ENCODE data around the gene TARM1. TPM values are rescaled to one million over a fixed set of nuclear protein-coding genes. Genes with fewer than 3 reads are reported as not detected.

The TARM1 gene
- total and polyA plus RNA-seq, 2 of the 8 experiments (the other 6 are each of a cell fraction or from before 2014, with no cell fraction given), result not detected

DNA sequence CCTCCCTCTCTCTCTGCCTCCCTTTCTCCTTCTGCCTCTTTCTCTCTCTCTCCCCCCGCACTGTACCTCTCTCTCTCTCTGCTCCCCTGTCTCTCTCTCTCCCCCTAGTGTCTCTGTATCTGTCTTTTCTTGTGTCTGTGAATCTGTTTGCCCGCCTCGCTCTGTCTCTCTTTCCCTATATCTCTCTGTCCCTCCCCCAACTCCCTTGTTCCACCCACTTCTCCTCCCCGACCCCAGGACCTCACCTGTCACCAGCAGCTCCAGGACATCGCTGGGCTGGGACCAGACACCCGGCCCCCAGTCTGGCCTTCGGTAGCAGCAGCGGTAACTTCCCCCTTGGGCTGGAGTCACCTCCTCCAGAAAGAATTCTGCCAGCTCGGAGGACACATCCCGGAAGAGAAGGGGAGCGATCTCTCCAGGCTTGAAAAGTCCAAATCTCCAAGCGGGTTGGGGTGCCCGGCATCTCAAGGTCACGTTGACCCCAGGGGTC is 15.5 kb upstream of the TARM1 start (continued):
- TF ChIP-seq, protein P1, sequence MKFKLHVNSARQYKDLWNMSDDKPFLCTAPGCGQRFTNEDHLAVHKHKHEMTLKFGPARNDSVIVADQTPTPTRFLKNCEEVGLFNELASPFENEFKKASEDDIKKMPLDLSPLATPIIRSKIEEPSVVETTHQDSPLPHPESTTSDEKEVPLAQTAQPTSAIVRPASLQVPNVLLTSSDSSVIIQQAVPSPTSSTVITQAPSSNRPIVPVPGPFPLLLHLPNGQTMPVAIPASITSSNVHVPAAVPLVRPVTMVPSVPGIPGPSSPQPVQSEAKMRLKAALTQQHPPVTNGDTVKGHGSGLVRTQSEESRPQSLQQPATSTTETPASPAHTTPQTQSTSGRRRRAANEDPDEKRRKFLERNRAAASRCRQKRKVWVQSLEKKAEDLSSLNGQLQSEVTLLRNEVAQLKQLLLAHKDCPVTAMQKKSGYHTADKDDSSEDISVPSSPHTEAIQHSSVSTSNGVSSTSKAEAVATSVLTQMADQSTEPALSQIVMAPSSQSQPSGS (IDR thresholded peaks at IDR 0.05; ENCODE audit: low read length), result no peak
- TF ChIP-seq, protein P2, sequence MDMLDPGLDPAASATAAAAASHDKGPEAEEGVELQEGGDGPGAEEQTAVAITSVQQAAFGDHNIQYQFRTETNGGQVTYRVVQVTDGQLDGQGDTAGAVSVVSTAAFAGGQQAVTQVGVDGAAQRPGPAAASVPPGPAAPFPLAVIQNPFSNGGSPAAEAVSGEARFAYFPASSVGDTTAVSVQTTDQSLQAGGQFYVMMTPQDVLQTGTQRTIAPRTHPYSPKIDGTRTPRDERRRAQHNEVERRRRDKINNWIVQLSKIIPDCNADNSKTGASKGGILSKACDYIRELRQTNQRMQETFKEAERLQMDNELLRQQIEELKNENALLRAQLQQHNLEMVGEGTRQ (IDR thresholded peaks at IDR 0.05; ENCODE audit: low read length), result no peak
- TF ChIP-seq EGR1 (IDR thresholded peaks at IDR 0.05; ENCODE audit: borderline replicate concordance, low read depth, low read length) (0 out of 2 replicates have a peak, but pooled peaks have one; percentile 1), KDM5A (IDR thresholded peaks at IDR 0.05; ENCODE audit: low read length) (no peak), POLR2A (IDR thresholded peaks at IDR 0.05; ENCODE audit: control extremely low read depth in 1 of 2, low read depth in 2 of 2, low read length in 2 of 2) (no peak), CEBPB (IDR thresholded peaks at IDR 0.05; ENCODE audit: low read depth, low read length) (no peak), RAD21 (IDR thresholded peaks at IDR 0.05 in 1 of 2, conservative IDR thresholded peaks at IDR 0.05 in 1 of 2; ENCODE audit: low read depth in 2 of 2, low read length in 2 of 2) (peak in 1 of 2 experiments; percentile 23; a peak in 1 of 4 replicates), SUZ12 (IDR thresholded peaks at IDR 0.05; ENCODE audit: low read length) (peak; percentile 26; the same call in 1 of the 2 replicates), SP4 (IDR thresholded peaks at IDR 0.05; ENCODE audit: low read length) (no peak)
